Measurements from ENCODE around the gene SYNGR2.
"Not testable (repeated sequence)": the region's sequence is repeated elsewhere in the genome, so short reads cannot be mapped to it uniquely, and the experiment has no call there.

GRCh38 chr17:78139861-78140168 is 28.6 kb upstream of the SYNGR2 start:
- not testable (repeated sequence) for TF ChIP-seq CTCF (IDR thresholded peaks at IDR 0.05; ENCODE audit: extremely low read depth in 1 of 2, insufficient read depth in 1 of 2, low read depth in 1 of 2, low read length in 2 of 2); POLR2A (IDR thresholded peaks at IDR 0.05; ENCODE audit: low read depth, low read length); GATA2 (IDR thresholded peaks at IDR 0.05; ENCODE audit: insufficient read depth, insufficient read length, low read depth, low read length); EZH2 (IDR thresholded peaks at IDR 0.05; ENCODE audit: borderline replicate concordance, low read depth, low read length, severe bottlenecking); JUN (IDR thresholded peaks at IDR 0.05; ENCODE audit: borderline replicate concordance, insufficient read depth, insufficient read length, low read depth)

All from endothelial cell of umbilical vein (primary cell).